ENCODE results near the gene MICAL3. TPM values are rescaled to one million over a fixed set of nuclear protein-coding genes. Genes with fewer than 3 reads are reported as not detected.

The MICAL3 gene
- polyA plus RNA-seq, 3 donors, result 0.23 to 0.84 TPM; not detected in 1

- H3K4me1 Mint-ChIP-seq, result peaks cover 18% of the 10 kb centered on the region
Measured at GRCh38 chr22:17794726-17795542, 229.4 kb downstream of the MICAL3 start.

GRCh38 chr22:17792854-17793434, 231.4 kb downstream of the MICAL3 start:
- intact Hi-C loops (cut with micrococcal nuclease), result no loop called here
- Histone ChIP-seq H3K9ac (ENCODE audit: insufficient read depth, low read length, poor library complexity, severe bottlenecking) (no peak overlapping the region), H3K4me2 (replicated peaks; ENCODE audit: extremely low read depth, low read length, poor library complexity, severe bottlenecking) (no peak overlapping the region), H3K9me3 (replicated peaks in 1 of 2; ENCODE audit: control insufficient read depth in 1 of 2, insufficient read depth in 1 of 2, low read length in 2 of 2) (no peaks in the 10 kb centered on the region), H3K4me3 (replicated peaks in 1 of 3; ENCODE audit: low read depth in 2 of 3, low read length in 3 of 3) (no peak overlapping the region), H3K36me3 (replicated peaks in 1 of 2; ENCODE audit: control insufficient read depth in 1 of 2, insufficient read depth in 2 of 2, low read length in 2 of 2) (no peaks in the 10 kb centered on the region), H3K27me3 (ENCODE audit: control insufficient read depth in 2 of 2, insufficient read depth in 2 of 2, low read length in 2 of 2) (no peaks in the 10 kb centered on the region), H3K27ac (ENCODE audit: low read depth in 1 of 2, low read length in 2 of 2) (no peak overlapping the region), H2AFZ (ENCODE audit: insufficient read depth, low read depth, low read length, poor library complexity, severe bottlenecking) (no peak overlapping the region), H3K4me1 (ENCODE audit: control insufficient read depth in 1 of 2, insufficient read depth in 2 of 2, low read length in 2 of 2) (peaks cover 4 to 5% of the 10 kb centered on the region in 2 donors), H3K79me2 (ENCODE audit: insufficient read depth, low read length) (no peaks in the 10 kb centered on the region), H4K20me1 (ENCODE audit: insufficient read depth, low read length) (no peaks in the 10 kb centered on the region)
- no peak for TF ChIP-seq CTCF (IDR thresholded peaks at IDR 0.05)
- Mint-ChIP-seq H3K4me1 (peaks cover 7% of the 10 kb centered on the region), H3K27me3 (ENCODE audit: low read depth in 3 of 3) (peaks cover 0 to 3% (median 1%) of the 10 kb centered on the region in 3 donors), H3K36me3 (no peaks in the 10 kb centered on the region), H3K27ac (no peak overlapping the region), H3K9me3 (no peaks in the 10 kb centered on the region), H3K4me3 (no peak overlapping the region)
- 98% methylated on average over 22 of the region's 29 CpGs for WGBS (ENCODE audit: insufficient coverage)
- no peak for DNase-seq

More at GRCh38 chr22:17794726-17795542, 229.4 kb downstream of the MICAL3 start:
- Histone ChIP-seq H3K4me2 (replicated peaks; ENCODE audit: extremely low read depth, low read length, poor library complexity, severe bottlenecking) (no peak overlapping the region), H4K20me1 (ENCODE audit: insufficient read depth, low read length) (no peaks in the 10 kb centered on the region), H3K27me3 (ENCODE audit: control insufficient read depth in 2 of 2, insufficient read depth in 2 of 2, low read length in 2 of 2) (no peaks in the 10 kb centered on the region), H3K9ac (ENCODE audit: insufficient read depth, low read length, poor library complexity, severe bottlenecking) (no peak overlapping the region), H3K36me3 (replicated peaks in 1 of 2; ENCODE audit: control insufficient read depth in 1 of 2, insufficient read depth in 2 of 2, low read length in 2 of 2) (no peaks in the 10 kb centered on the region), H3K79me2 (ENCODE audit: insufficient read depth, low read length) (no peaks in the 10 kb centered on the region), H3K9me3 (replicated peaks in 1 of 2; ENCODE audit: control insufficient read depth in 1 of 2, insufficient read depth in 1 of 2, low read length in 2 of 2) (no peaks in the 10 kb centered on the region), H3K4me1 (ENCODE audit: control insufficient read depth in 1 of 2, insufficient read depth in 2 of 2, low read length in 2 of 2) (peaks cover 17 to 21% of the 10 kb centered on the region in 2 donors), H2AFZ (ENCODE audit: insufficient read depth, low read depth, low read length, poor library complexity, severe bottlenecking) (no peak overlapping the region), H3K4me3 (replicated peaks in 1 of 3; ENCODE audit: low read depth in 2 of 3, low read length in 3 of 3) (no peak overlapping the region), H3K27ac (ENCODE audit: low read depth in 1 of 2, low read length in 2 of 2) (no peak overlapping the region)
- Mint-ChIP-seq H3K36me3 (no peaks in the 10 kb centered on the region), H3K4me3 (no peak overlapping the region), H3K27me3 (ENCODE audit: low read depth in 3 of 3) (peaks cover 0 to 3% (median 1%) of the 10 kb centered on the region in 3 donors), H3K9me3 (no peaks in the 10 kb centered on the region), H3K27ac (peak overlapping the region in 1 of 7 donors; percentile 25)
- no peak for TF ChIP-seq CTCF (IDR thresholded peaks at IDR 0.05)
- intact Hi-C loops (cut with micrococcal nuclease), result no loop called here
- 96% methylated on average over 15 of the region's 25 CpGs for WGBS (ENCODE audit: insufficient coverage)
- DNase-seq, result no peak

All from CD14-positive monocyte (primary cell).